Measurements from ENCODE around the gene RNF34.
"Not testable (repeated sequence)": the region's sequence is repeated elsewhere in the genome, so short reads cannot be mapped to it uniquely, and the experiment has no call there.

The RNF34 gene

GRCh38 chr12:121373755-121374154 lies 26.2 kb upstream of the RNF34 start:
- no peak for TF ChIP-seq CTCF (IDR thresholded peaks at IDR 0.05; ENCODE audit: low read depth, low read length)

GRCh38 chr12:121374336-121374735 lies 25.6 kb upstream of the RNF34 start:
- H3K27ac ChIP-seq, H3K36me3 ChIP-seq: not testable (repeated sequence)

More at GRCh38 chr12:121373755-121374154, 26.2 kb upstream of the RNF34 start:
- Histone ChIP-seq H3K9me3 (ENCODE audit: severe bottlenecking) (peaks cover 3% of the 10 kb centered on the region), H3K4me3 (ENCODE audit: low read depth, low read length) (no peak overlapping the region), H3K36me3 (no peaks in the 10 kb centered on the region), H3K27me3 (ENCODE audit: insufficient read depth, low read depth, severe bottlenecking) (no peaks in the 10 kb centered on the region), H3K27ac (no peak overlapping the region)
- DNase-seq: no peak

GRCh38 chr12:121374945-121375584 lies 24.9 kb upstream of the RNF34 start:
- not testable (repeated sequence) for H3K27ac ChIP-seq; H3K9me3 ChIP-seq (ENCODE audit: severe bottlenecking); DNase-seq; H3K4me3 ChIP-seq (ENCODE audit: low read depth, low read length); H3K27me3 ChIP-seq (ENCODE audit: insufficient read depth, low read depth, severe bottlenecking); H3K36me3 ChIP-seq

More at GRCh38 chr12:121374336-121374735, 25.6 kb upstream of the RNF34 start:
- H3K27me3 ChIP-seq (ENCODE audit: insufficient read depth, low read depth, severe bottlenecking); DNase-seq; H3K9me3 ChIP-seq (ENCODE audit: severe bottlenecking); H3K4me3 ChIP-seq (ENCODE audit: low read depth, low read length): not testable (repeated sequence)

GRCh38 chr12:121376754-121377697 lies 22.9 kb upstream of the RNF34 start:
- H3K4me3 ChIP-seq (ENCODE audit: low read depth, low read length): no peak overlapping the region
- TF ChIP-seq CTCF (IDR thresholded peaks at IDR 0.05; ENCODE audit: low read depth, low read length): no peak
- H3K27me3 ChIP-seq (ENCODE audit: insufficient read depth, low read depth, severe bottlenecking): no peaks in the 10 kb centered on the region
- H3K9me3 ChIP-seq (ENCODE audit: severe bottlenecking): peaks cover 3% of the 10 kb centered on the region
- no peak for DNase-seq
- no peaks in the 10 kb centered on the region for H3K36me3 ChIP-seq
- H3K27ac ChIP-seq: no peak overlapping the region

GRCh38 chr12:121378736-121379135 lies 21.2 kb upstream of the RNF34 start:
- Histone ChIP-seq H3K4me3 (ENCODE audit: low read depth, low read length) (no peak overlapping the region), H3K36me3 (no peaks in the 10 kb centered on the region), H3K27me3 (ENCODE audit: insufficient read depth, low read depth, severe bottlenecking) (no peaks in the 10 kb centered on the region), H3K27ac (no peak overlapping the region), H3K9me3 (ENCODE audit: severe bottlenecking) (peaks cover 3% of the 10 kb centered on the region)
- DNase-seq: no peak
- TF ChIP-seq CTCF (IDR thresholded peaks at IDR 0.05; ENCODE audit: low read depth, low read length): no peak

GRCh38 chr12:121379945-121380344 lies 20.0 kb upstream of the RNF34 start:
- no peak overlapping the region for H3K27ac ChIP-seq
- DNase-seq: no peak
- H3K4me3 ChIP-seq (ENCODE audit: low read depth, low read length): no peak overlapping the region
- H3K27me3 ChIP-seq (ENCODE audit: insufficient read depth, low read depth, severe bottlenecking): no peaks in the 10 kb centered on the region
- no peaks in the 10 kb centered on the region for H3K36me3 ChIP-seq
- peaks cover 2% of the 10 kb centered on the region for H3K9me3 ChIP-seq (ENCODE audit: severe bottlenecking)
- TF ChIP-seq CTCF (IDR thresholded peaks at IDR 0.05; ENCODE audit: low read depth, low read length): no peak
